Measurements from ENCODE around the gene TRAPPC5. TPM values are rescaled to one million over a fixed set of nuclear protein-coding genes. Genes with fewer than 3 reads are reported as not detected.

Gene TRAPPC5
- total RNA-seq, 2 donors from 2014 or later = 55.5 to 69.8 TPM

GRCh38 chr19:7674010-7675005 lies 6.3 kb upstream of the TRAPPC5 start:
- H3K9me3 ChIP-seq (ENCODE audit: control insufficient read depth, low read length, poor library complexity, severe bottlenecking) = no peaks in the 10 kb centered on the region
- Mint-ChIP-seq H3K4me3 (no peak overlapping the region), H3K27me3 (peaks cover 57% of the 10 kb centered on the region), H3K36me3 (ENCODE audit: low read depth) (peaks cover 4% of the 10 kb centered on the region), H3K4me1 (peaks cover 34% of the 10 kb centered on the region), H3K27ac (peak overlapping the region; percentile 9)
- ATAC-seq (peak; percentile 32), DNase-seq (no peak)

- H3K4me3 Mint-ChIP-seq = no peak overlapping the region
Measured at GRCh38 chr19:7676376-7676775, 4.3 kb upstream of the TRAPPC5 start.

GRCh38 chr19:7676854-7677253 lies 3.8 kb upstream of the TRAPPC5 start, which contains the start of gene MCEMP1:
Gene MCEMP1, plus strand, starts transcription at chr19:7677090. Its CDS starts 31 bp downstream, at chr19:7677121.
- no peaks in the 10 kb centered on the region for H3K36me3 Mint-ChIP-seq (ENCODE audit: low read depth)
- DNase-seq (no peak), ATAC-seq (no peak)
- peaks cover 38% of the 10 kb centered on the region for H3K27me3 Mint-ChIP-seq
- H3K4me3 Mint-ChIP-seq = peak within 1 kb of the TSS; percentile 33
- peak within 1 kb of the TSS; percentile 53 for H3K27ac Mint-ChIP-seq
- H3K4me1 Mint-ChIP-seq = peaks cover 42% of the 10 kb centered on the region
- H3K9me3 ChIP-seq (ENCODE audit: control insufficient read depth, low read length, poor library complexity, severe bottlenecking) = no peaks in the 10 kb centered on the region

More at GRCh38 chr19:7676376-7676775, 4.3 kb upstream of the TRAPPC5 start:
- H3K4me1 Mint-ChIP-seq = peaks cover 38% of the 10 kb centered on the region
- ATAC-seq = no peak
- peak overlapping the region; percentile 53 for H3K27ac Mint-ChIP-seq
- no peaks in the 10 kb centered on the region for H3K9me3 ChIP-seq (ENCODE audit: control insufficient read depth, low read length, poor library complexity, severe bottlenecking)
- no peak for DNase-seq
- no peaks in the 10 kb centered on the region for H3K36me3 Mint-ChIP-seq (ENCODE audit: low read depth)
- peaks cover 42% of the 10 kb centered on the region for H3K27me3 Mint-ChIP-seq

- ATAC-seq = no peak
- Mint-ChIP-seq H3K27ac (no peak overlapping the region), H3K4me1 (peaks cover 43% of the 10 kb centered on the region), H3K27me3 (peaks cover 35% of the 10 kb centered on the region), H3K36me3 (ENCODE audit: low read depth) (no peaks in the 10 kb centered on the region), H3K4me3 (no peak overlapping the region)
- no peaks in the 10 kb centered on the region for H3K9me3 ChIP-seq (ENCODE audit: control insufficient read depth, low read length, poor library complexity, severe bottlenecking)
- no peak for DNase-seq
Measured at GRCh38 chr19:7677669-7678311, 2.8 kb upstream of the TRAPPC5 start.

GRCh38 chr19:7678971-7679751 lies 1.5 kb upstream of the TRAPPC5 start:
- DNase-seq (peak; percentile 41 to 61 (median 58)), ATAC-seq (peak; percentile 80)
- peaks cover 25% of the 10 kb centered on the region for H3K27me3 Mint-ChIP-seq
- peak overlapping the region; percentile 81 for H3K27ac Mint-ChIP-seq
- H3K36me3 Mint-ChIP-seq (ENCODE audit: low read depth) = no peaks in the 10 kb centered on the region
- H3K9me3 ChIP-seq (ENCODE audit: control insufficient read depth, low read length, poor library complexity, severe bottlenecking) = no peaks in the 10 kb centered on the region
- peak overlapping the region; percentile 83 for H3K4me3 Mint-ChIP-seq
- H3K4me1 Mint-ChIP-seq = peaks cover 43% of the 10 kb centered on the region

- no peaks in the 10 kb centered on the region for H3K9me3 ChIP-seq (ENCODE audit: control insufficient read depth, low read length, poor library complexity, severe bottlenecking)
- Mint-ChIP-seq H3K36me3 (ENCODE audit: low read depth) (no peaks in the 10 kb centered on the region), H3K4me3 (peak overlapping the region; percentile 83), H3K27me3 (peaks cover 21% of the 10 kb centered on the region), H3K4me1 (peaks cover 41% of the 10 kb centered on the region), H3K27ac (peak overlapping the region; percentile 81)
- DNase-seq = no peak
- ATAC-seq = no peak
Measured at GRCh38 chr19:7679771-7680605, 645 bp upstream of the TRAPPC5 start.

DNA sequence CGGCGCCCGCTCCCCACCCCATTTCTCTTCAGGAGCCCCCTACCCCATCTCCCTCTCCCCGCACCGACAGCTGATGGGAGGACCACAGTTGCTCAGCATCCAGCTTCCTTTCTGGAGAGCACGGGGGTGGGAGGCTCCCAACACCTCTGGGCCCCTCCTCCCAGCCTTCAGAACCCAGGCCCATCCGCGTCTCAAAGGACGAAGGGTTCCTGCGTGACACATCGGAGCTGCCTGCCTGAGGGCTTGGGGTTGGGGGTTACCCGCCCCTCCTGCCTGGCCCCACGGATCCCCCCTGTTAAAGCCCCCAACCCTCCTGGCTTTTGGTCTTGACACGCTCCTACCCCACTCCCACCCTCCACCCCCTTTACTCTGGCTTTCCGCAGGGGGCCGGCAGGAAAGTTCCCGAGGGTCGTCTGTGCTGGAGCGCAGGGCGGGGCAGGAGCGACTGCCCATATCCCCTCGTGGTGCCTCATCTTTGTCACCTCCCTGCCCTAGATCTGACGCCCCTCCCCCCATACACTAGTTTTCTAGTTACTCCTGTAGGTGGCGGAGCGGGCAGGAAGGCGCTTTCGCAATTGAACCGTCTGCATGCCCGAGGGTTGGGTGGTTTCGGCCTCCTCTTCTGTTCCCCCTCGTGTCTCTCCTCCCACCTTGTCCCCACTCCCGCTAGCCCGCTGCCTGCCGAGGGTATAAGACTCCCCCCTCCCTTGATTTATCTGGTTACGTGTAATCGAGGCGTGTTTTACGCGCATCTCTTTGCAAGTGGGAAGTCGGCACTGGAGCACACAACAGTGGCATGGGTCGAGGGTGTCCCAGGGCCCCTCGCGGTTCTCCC lies 924 bp downstream of the TRAPPC5 start:
- no peaks in the 10 kb centered on the region for H3K36me3 Mint-ChIP-seq (ENCODE audit: low read depth)
- H3K9me3 ChIP-seq (ENCODE audit: control insufficient read depth, low read length, poor library complexity, severe bottlenecking) = no peaks in the 10 kb centered on the region
- ATAC-seq (peak; percentile 64), DNase-seq (peak; percentile 63 to 76 (median 68))
- H3K27me3 Mint-ChIP-seq = peaks cover 12% of the 10 kb centered on the region
- peak overlapping the region; percentile 85 for H3K27ac Mint-ChIP-seq
- peaks cover 41% of the 10 kb centered on the region for H3K4me1 Mint-ChIP-seq
- peak overlapping the region; percentile 95 for H3K4me3 Mint-ChIP-seq

- Mint-ChIP-seq H3K4me1 (peaks cover 35% of the 10 kb centered on the region), H3K27ac (peak overlapping the region; percentile 85), H3K4me3 (peak overlapping the region; percentile 95), H3K36me3 (ENCODE audit: low read depth) (no peaks in the 10 kb centered on the region), H3K27me3 (peaks cover 5% of the 10 kb centered on the region)
- H3K9me3 ChIP-seq (ENCODE audit: control insufficient read depth, low read length, poor library complexity, severe bottlenecking) = no peaks in the 10 kb centered on the region
- ATAC-seq = no peak
- no peak for DNase-seq
Measured at GRCh38 chr19:7682175-7682855, 1.7 kb downstream of the TRAPPC5 start.

DNA sequence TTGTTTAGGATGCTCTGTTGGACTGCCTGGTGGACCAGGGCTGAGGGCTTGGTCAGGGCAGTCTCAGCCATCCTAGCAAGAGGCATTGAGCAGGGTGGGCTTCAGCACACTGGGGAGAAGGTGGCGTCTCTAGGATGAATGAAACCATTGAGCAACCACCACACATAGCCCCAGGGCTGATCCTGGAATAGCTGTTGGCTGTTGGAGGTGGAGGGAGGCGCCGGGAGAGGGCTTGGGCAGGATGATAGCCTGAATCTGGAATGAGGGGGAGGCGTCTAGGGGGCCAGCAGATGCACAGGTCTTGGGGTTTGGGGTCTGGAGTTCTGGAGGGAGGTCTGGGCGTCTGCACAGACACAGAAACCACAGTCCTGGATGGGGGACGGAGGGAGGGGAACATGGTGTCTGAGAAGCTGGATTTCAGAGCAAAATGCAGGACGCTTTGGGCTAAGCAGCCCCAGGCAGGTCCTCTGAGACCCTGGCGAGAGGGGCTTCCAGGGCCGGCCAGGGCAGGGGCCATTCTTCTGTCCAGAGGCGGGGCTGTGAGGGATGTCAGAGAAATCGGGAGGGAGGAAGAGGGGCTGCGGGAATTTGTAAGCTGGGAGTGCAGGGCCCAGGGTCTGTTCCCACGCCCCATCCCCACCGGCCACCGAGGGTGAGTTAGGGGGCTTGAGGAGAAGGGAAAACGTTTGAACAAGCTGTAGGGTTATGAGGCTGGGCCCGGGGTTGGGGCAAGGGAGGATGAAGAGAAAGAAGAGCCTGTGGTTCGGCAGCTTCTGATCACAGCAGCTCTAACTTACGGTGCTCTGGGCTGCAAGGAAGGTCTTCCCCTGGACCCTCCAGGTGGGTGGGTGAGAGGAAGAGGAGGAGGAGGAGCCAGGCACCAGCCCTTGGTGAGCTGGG lies 5.2 kb downstream of the TRAPPC5 start:
- H3K4me1 Mint-ChIP-seq = peaks cover 14% of the 10 kb centered on the region
- ATAC-seq (no peak), DNase-seq (no peak)
- H3K27ac Mint-ChIP-seq = peak overlapping the region; percentile 56
- H3K27me3 Mint-ChIP-seq = no peaks in the 10 kb centered on the region
- H3K36me3 Mint-ChIP-seq (ENCODE audit: low read depth) = no peaks in the 10 kb centered on the region
- H3K9me3 ChIP-seq (ENCODE audit: control insufficient read depth, low read length, poor library complexity, severe bottlenecking) = no peaks in the 10 kb centered on the region
- H3K4me3 Mint-ChIP-seq = no peak overlapping the region

DNA sequence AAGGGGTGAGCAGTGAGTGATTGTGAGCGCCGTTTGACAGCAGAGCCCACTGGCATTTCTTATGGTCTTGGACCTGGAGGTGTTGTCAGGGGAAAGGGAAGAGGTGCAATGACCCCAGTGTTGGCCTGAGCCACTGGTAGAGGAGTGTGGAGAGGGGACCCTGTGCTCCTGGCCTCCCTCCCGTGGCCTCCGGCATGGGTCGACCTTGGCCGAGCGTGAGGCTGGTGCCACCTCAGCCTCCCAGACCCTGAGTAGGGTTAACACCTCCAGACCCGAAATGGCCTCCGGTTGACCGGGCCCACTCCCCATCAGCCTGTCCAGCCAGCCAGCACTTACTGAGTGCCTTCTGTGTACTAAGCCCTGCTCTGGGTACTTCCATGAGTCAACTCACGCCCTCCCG lies 6.5 kb downstream of the TRAPPC5 start:
- peaks cover 7% of the 10 kb centered on the region for H3K4me1 Mint-ChIP-seq
- DNase-seq (no peak), ATAC-seq (no peak)
- no peaks in the 10 kb centered on the region for H3K9me3 ChIP-seq (ENCODE audit: control insufficient read depth, low read length, poor library complexity, severe bottlenecking)
- H3K27ac Mint-ChIP-seq = no peak overlapping the region
- no peaks in the 10 kb centered on the region for H3K36me3 Mint-ChIP-seq (ENCODE audit: low read depth)
- H3K4me3 Mint-ChIP-seq = no peak overlapping the region
- no peaks in the 10 kb centered on the region for H3K27me3 Mint-ChIP-seq

Measured in T-helper 17 cell (primary cell).